BE2C (cell line): ENCODE measurements around the gene KMT2B.

Experiments used
- DNase-seq: peaks from one replicate; pipeline ENCODE4 v3.0.0-alpha.2; 2020
- H3K27me3 ChIP-seq: fragments of 250-450 bp; sonication (Bioruptor Pico); 2 replicates; pipeline ENCODE4 v1.5.1; 2020; ENCODE audit warnings: mild to moderate bottlenecking
- H3K36me3 ChIP-seq: fragments of 250-450 bp; sonication (Bioruptor Pico); 2 replicates; pipeline ENCODE4 v1.5.1; 2020; ENCODE audit warnings: mild to moderate bottlenecking
- H3K4me1 ChIP-seq: fragments of 250-450 bp; sonication (Bioruptor Pico); 2 replicates; pipeline ENCODE4 v1.5.1; 2020
- H3K4me3 ChIP-seq: 2 replicates; pipeline ENCODE4 v1.5.1; 2011; ENCODE audit warnings: low read depth, low read length
- H3K9me3 ChIP-seq: fragments of 250-450 bp; sonication (Bioruptor Pico); 2 replicates; pipeline ENCODE4 v1.5.1; 2020
- TF ChIP-seq, protein P1 (sequence below): IDR thresholded peaks from 2 replicates; pipeline ENCODE4 v1.5.1; 2012; ENCODE audit warnings: mild to moderate bottlenecking, low read depth, low read length

Gene KMT2B

DNA sequence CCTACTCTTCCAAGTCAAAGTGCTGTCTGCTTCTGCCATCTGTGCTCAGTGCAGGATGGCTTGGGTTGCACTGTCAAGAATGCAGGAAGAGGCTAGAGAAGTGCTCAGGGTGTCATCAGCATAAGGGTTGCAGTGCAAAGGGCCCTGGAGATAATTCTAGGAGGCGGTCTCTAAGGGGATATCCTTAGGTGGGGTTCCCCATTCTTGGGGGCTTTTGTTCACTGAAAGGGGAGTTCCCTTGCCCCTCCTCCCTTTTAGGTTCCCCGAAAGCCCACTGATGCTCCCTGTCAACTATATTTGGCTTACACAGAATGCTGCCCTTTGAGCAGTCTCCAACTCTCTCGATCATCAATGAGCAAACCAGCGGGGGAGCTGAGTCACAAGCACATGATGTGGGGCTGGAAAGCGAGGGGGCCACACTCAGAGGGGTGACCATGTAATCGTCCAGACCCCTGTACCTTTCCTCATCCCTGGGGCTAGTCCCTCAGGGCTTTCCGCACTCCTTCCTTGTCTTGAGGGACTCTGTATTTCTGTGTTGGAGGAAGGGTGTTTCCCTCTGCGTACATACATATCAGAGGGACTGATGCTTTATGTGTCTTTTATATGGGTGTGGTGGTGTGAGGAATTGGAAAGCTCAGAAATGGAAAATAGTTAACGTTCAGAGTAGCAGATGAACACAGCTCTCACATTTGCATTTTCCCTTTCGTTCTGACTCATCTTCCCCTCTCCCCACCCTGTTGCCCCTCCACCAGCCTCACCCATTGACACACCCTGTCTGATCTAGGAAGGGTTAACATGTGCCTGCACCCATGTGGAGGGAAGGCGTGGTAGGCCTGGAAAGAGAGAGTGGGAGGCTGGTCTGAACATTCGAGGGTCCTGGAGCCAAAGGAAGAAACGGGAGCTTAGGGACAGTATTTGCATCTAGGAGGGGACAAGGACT lies 6.7 kb upstream of the KMT2B start:
- Histone ChIP-seq H3K36me3 (no peaks in the 10 kb centered on the region), H3K4me1 (no peaks in the 10 kb centered on the region; the same call in 1 of the 2 replicates), H3K9me3 (no peaks in the 10 kb centered on the region), H3K27me3 (peaks cover 26% of the 10 kb centered on the region), H3K4me3 (no peak overlapping the region)
- TF ChIP-seq, protein P1, sequence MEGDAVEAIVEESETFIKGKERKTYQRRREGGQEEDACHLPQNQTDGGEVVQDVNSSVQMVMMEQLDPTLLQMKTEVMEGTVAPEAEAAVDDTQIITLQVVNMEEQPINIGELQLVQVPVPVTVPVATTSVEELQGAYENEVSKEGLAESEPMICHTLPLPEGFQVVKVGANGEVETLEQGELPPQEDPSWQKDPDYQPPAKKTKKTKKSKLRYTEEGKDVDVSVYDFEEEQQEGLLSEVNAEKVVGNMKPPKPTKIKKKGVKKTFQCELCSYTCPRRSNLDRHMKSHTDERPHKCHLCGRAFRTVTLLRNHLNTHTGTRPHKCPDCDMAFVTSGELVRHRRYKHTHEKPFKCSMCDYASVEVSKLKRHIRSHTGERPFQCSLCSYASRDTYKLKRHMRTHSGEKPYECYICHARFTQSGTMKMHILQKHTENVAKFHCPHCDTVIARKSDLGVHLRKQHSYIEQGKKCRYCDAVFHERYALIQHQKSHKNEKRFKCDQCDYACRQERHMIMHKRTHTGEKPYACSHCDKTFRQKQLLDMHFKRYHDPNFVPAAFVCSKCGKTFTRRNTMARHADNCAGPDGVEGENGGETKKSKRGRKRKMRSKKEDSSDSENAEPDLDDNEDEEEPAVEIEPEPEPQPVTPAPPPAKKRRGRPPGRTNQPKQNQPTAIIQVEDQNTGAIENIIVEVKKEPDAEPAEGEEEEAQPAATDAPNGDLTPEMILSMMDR = no peak
- no peak for DNase-seq

DNA sequence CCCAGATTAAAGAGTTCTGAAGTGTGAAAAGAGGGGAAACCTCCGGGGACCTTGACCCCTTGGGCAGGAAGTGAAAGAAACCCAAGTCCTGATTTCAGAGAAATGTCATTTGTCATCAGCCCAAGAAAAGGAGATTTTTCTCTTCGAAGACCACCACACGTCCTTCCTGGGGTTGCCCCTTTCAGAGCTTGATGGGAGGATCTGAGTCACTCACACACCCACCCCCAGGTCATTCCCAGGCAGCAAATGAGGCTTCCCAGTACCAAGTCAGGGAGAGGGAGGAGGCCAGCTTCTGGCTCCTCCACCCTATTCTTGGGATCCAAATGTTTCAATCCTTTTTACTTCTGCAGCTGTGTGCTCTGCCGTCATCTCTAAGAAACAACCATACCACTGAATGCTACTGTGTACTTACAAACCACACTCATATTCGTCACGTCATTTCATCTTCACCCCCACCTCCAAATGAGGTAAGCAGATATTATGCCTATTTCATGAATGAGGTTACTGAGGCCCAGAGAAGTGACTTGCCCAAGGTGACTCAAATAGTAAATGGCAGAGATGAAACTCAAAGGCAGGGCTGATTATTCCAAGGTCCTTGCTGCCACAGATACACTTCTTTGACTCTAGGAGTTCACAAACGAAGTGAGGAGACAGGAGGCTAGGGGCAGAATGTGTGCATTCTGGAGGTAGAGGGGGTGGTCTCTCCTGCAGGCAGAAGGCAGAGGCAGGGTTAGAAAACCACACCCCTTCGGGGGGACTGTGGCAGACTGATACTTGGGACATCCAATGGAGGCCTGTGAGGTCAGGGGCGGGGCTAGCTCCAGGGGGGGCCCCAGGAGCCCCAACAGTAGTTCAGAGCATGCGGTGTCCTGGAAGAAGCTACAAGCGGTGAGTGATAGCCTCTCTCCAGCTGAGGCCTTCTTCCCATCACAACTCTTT lies 5.0 kb upstream of the KMT2B start:
- TF ChIP-seq, protein P1 = no peak
- no peaks in the 10 kb centered on the region for H3K36me3 ChIP-seq
- H3K9me3 ChIP-seq = no peaks in the 10 kb centered on the region
- no peaks in the 10 kb centered on the region; the same call in 1 of the 2 replicates for H3K4me1 ChIP-seq
- DNase-seq = no peak
- H3K27me3 ChIP-seq = peaks cover 24% of the 10 kb centered on the region
- no peak overlapping the region for H3K4me3 ChIP-seq

DNA sequence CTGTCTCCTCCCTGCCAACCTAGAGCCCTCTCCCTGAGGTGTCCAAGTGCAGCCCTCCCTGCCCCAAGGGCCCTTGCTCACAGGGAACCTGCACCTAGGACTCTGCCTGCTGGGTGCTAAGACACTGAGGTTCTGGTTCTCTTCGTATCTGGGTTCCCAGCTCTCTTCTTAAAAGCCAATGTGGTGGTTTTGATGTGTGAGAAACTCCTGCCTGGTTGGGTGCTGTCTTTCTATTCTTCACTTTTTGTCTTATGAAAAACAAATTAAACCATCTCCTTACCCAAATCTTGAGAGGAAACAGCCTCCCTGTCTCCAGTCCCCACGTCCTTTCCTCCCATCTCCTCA lies 4.3 kb upstream of the KMT2B start:
- TF ChIP-seq, protein P1 = no peak
- no peaks in the 10 kb centered on the region for H3K9me3 ChIP-seq

DNA sequence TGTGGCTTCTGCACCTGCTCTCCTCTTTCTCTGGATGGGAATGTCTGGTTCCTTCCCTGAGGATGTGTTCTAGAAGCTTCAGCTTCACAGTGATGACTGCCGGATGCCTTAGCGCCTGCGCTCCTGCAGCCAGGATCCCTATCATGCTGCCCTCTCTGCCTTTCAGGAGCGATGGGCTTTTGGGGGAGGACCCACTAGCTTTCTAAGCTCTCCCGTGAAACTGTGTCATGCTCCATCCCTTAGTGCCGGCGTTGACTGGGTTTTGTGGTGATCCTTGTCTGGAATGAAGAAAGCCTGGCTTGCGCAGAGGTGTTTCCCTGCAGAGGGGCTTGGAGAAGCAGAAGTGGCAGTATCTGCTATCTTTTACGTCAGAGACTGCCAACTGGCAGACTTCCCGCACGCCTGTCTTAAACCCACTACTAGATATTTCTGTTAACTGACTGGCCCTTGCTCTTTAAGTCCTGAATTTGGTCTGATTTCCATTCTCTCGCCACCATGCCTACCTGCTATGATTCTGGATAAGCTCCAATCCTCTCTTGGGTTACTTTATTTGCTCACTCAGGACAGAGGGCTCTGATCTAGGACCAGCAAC lies 3.8 kb upstream of the KMT2B start:
- H3K9me3 ChIP-seq = no peaks in the 10 kb centered on the region
- H3K36me3 ChIP-seq = no peaks in the 10 kb centered on the region
- no peak for DNase-seq
- TF ChIP-seq, protein P1 = no peak
- no peaks in the 10 kb centered on the region; the same call in 1 of the 2 replicates for H3K4me1 ChIP-seq
- peaks cover 18% of the 10 kb centered on the region for H3K27me3 ChIP-seq
- H3K4me3 ChIP-seq = no peak overlapping the region

More for the DNA sequence above, 4.3 kb upstream of the KMT2B start:
- Histone ChIP-seq H3K4me1 (no peaks in the 10 kb centered on the region; the same call in 1 of the 2 replicates), H3K36me3 (no peaks in the 10 kb centered on the region), H3K27me3 (peaks cover 18% of the 10 kb centered on the region), H3K4me3 (no peak overlapping the region)
- DNase-seq = no peak

DNA sequence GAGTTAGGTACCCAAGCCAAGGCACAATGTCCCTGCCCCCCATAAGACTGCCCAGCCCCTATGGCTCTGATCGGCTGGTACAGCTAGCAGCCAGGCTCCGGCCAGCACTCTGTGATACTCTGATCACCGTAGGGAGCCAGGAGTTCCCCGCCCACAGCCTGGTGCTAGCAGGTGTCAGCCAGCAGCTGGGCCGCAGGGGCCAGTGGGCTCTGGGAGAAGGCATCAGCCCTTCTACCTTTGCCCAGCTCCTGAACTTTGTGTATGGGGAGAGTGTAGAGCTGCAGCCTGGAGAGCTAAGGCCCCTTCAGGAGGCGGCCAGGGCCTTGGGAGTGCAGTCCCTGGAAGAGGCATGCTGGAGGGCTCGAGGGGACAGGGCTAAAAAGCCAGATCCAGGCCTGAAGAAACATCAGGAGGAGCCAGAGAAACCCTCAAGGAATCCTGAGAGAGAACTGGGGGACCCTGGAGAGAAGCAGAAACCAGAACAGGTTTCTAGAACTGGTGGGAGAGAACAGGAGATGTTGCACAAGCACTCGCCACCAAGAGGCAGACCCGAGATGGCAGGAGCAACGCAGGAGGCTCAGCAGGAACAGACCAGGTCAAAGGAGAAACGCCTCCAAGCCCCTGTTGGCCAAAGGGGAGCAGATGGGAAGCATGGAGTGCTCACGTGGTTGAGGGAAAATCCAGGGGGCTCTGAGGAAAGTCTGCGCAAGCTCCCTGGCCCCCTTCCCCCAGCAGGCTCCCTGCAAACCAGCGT lies 3.0 kb upstream of the KMT2B start:
- peaks cover 18% of the 10 kb centered on the region for H3K27me3 ChIP-seq
- TF ChIP-seq, protein P1 = peak; percentile 22
- no peaks in the 10 kb centered on the region for H3K9me3 ChIP-seq
- H3K36me3 ChIP-seq = peaks cover 3% of the 10 kb centered on the region
- no peak for DNase-seq
- no peaks in the 10 kb centered on the region; the same call in 1 of the 2 replicates for H3K4me1 ChIP-seq
- H3K4me3 ChIP-seq = no peak overlapping the region
